ENCODE measurements around the gene KLHL29. TPM values are rescaled to one million over a fixed set of nuclear protein-coding genes. Genes with fewer than 3 reads are reported as not detected.
A peak's percentile ranks its signal among the peaks of the same experiment; 100 is the strongest.

Gene KLHL29
- total RNA-seq, 1 experiment from 2014 or later: 6.4 TPM

GRCh38 chr2:23452372-23452771, 67.4 kb downstream of the KLHL29 start:
- in situ Hi-C loops (cut with HindIII; ENCODE audit: low pct_unique_long_range_greater_than_20kb, low sequenced_read_pairs): no loop called here
- no peak for DNase-seq (ENCODE audit: low read depth, low spot score)

- DNase-seq (ENCODE audit: low read depth, low spot score): peak; percentile 95
- in situ Hi-C loops (cut with HindIII; ENCODE audit: low pct_unique_long_range_greater_than_20kb, low sequenced_read_pairs): no loop called here
Observed at GRCh38 chr2:23452853-23453420, 68.0 kb downstream of the KLHL29 start.

- DNase-seq (ENCODE audit: low read depth, low spot score): no peak
- in situ Hi-C loops (cut with HindIII; ENCODE audit: low pct_unique_long_range_greater_than_20kb, low sequenced_read_pairs): no loop called here
Observed at GRCh38 chr2:23453432-23453831, 68.5 kb downstream of the KLHL29 start.

GRCh38 chr2:23453836-23454460, 69.0 kb downstream of the KLHL29 start:
- no peak for DNase-seq (ENCODE audit: low read depth, low spot score)
- in situ Hi-C loops (cut with HindIII; ENCODE audit: low pct_unique_long_range_greater_than_20kb, low sequenced_read_pairs): no loop called here

- in situ Hi-C loops (cut with HindIII; ENCODE audit: low pct_unique_long_range_greater_than_20kb, low sequenced_read_pairs): no loop called here
- DNase-seq (ENCODE audit: low read depth, low spot score): no peak
Observed at GRCh38 chr2:23454501-23455120, 69.6 kb downstream of the KLHL29 start.

GRCh38 chr2:23456396-23456795, 71.4 kb downstream of the KLHL29 start:
- DNase-seq (ENCODE audit: low read depth, low spot score): no peak
- in situ Hi-C loops (cut with HindIII; ENCODE audit: low pct_unique_long_range_greater_than_20kb, low sequenced_read_pairs): no loop called here

GRCh38 chr2:23456881-23457760, 72.1 kb downstream of the KLHL29 start:
- no peak for DNase-seq (ENCODE audit: low read depth, low spot score)
- in situ Hi-C loops (cut with HindIII; ENCODE audit: low pct_unique_long_range_greater_than_20kb, low sequenced_read_pairs): no loop called here

- in situ Hi-C loops (cut with HindIII; ENCODE audit: low pct_unique_long_range_greater_than_20kb, low sequenced_read_pairs): no loop called here
- peak; percentile 22 for DNase-seq (ENCODE audit: low read depth, low spot score)
Observed at GRCh38 chr2:23457990-23458682, 73.2 kb downstream of the KLHL29 start.

- in situ Hi-C loops (cut with HindIII; ENCODE audit: low pct_unique_long_range_greater_than_20kb, low sequenced_read_pairs): no loop called here
- DNase-seq (ENCODE audit: low read depth, low spot score): no peak
Observed at GRCh38 chr2:23459032-23459431, 74.1 kb downstream of the KLHL29 start.

- peak; percentile 73 for DNase-seq (ENCODE audit: low read depth, low spot score)
- in situ Hi-C loops (cut with HindIII; ENCODE audit: low pct_unique_long_range_greater_than_20kb, low sequenced_read_pairs): no loop called here
Observed at GRCh38 chr2:23460228-23460627, 75.2 kb downstream of the KLHL29 start.

GRCh38 chr2:23460993-23461392, 76.0 kb downstream of the KLHL29 start:
- in situ Hi-C loops (cut with HindIII; ENCODE audit: low pct_unique_long_range_greater_than_20kb, low sequenced_read_pairs): no loop called here
- no peak for DNase-seq (ENCODE audit: low read depth, low spot score)

GRCh38 chr2:23464156-23464555, 79.2 kb downstream of the KLHL29 start:
- in situ Hi-C loops (cut with HindIII; ENCODE audit: low pct_unique_long_range_greater_than_20kb, low sequenced_read_pairs): no loop called here
- DNase-seq (ENCODE audit: low read depth, low spot score): no peak

GRCh38 chr2:23464905-23465537, 80.0 kb downstream of the KLHL29 start:
- DNase-seq (ENCODE audit: low read depth, low spot score): no peak
- in situ Hi-C loops (cut with HindIII; ENCODE audit: low pct_unique_long_range_greater_than_20kb, low sequenced_read_pairs): no loop called here

GRCh38 chr2:23465936-23466335, 81.0 kb downstream of the KLHL29 start:
- in situ Hi-C loops (cut with HindIII; ENCODE audit: low pct_unique_long_range_greater_than_20kb, low sequenced_read_pairs): no loop called here
- DNase-seq (ENCODE audit: low read depth, low spot score): no peak

GRCh38 chr2:23467618-23468017, 82.6 kb downstream of the KLHL29 start:
- in situ Hi-C loops (cut with HindIII; ENCODE audit: low pct_unique_long_range_greater_than_20kb, low sequenced_read_pairs): no loop called here
- no peak for DNase-seq (ENCODE audit: low read depth, low spot score)

GRCh38 chr2:23468474-23469141, 83.6 kb downstream of the KLHL29 start:
- no peak for DNase-seq (ENCODE audit: low read depth, low spot score)
- in situ Hi-C loops (cut with HindIII; ENCODE audit: low pct_unique_long_range_greater_than_20kb, low sequenced_read_pairs): no loop called here

GRCh38 chr2:23469142-23469540, 84.2 kb downstream of the KLHL29 start:
- no peak for DNase-seq (ENCODE audit: low read depth, low spot score)
- in situ Hi-C loops (cut with HindIII; ENCODE audit: low pct_unique_long_range_greater_than_20kb, low sequenced_read_pairs): no loop called here

Data from SK-MEL-5 (cell line).